ENCODE measurements around the gene ZNF764. TPM values are rescaled to one million over a fixed set of nuclear protein-coding genes. Genes with fewer than 3 reads are reported as not detected.
"Not testable (repeated sequence)": the region's sequence is repeated elsewhere in the genome, so short reads cannot be mapped to it uniquely, and the experiment has no call there.

ZNF764 gene
- total RNA-seq, result 11.4 TPM
- long read RNA-seq, transcript ZNF764-203 (2 exons, 949 nt), result major isoform, 5 of 9 reads
- long read RNA-seq, partial matches to known transcripts, result 1 of 9 reads
- long read RNA-seq, other reads (novel, unspliced or antisense), result 1 of 9 reads

- intact Hi-C loops (cut with DNase I), result loop anchor here (1.0 to 2.0 kb wide), 3 partner anchors 13 to 71 kb away; partner anchors contain the start of gene ZNF688
- peak; percentile 100 for DNase-seq (ENCODE audit: low spot score)
Measured at GRCh38 chr16:30557957-30558788, at the start of gene ZNF764. ZNF764 (minus strand) TSS chr16:30558374; CDS start chr16:30558182, 192 bp downstream.

- intact Hi-C loops (cut with DNase I), result no loop called here
- no peak for DNase-seq (ENCODE audit: low spot score)
Measured at GRCh38 chr16:30606004-30606403, 47.8 kb upstream of the ZNF764 start.

- intact Hi-C loops (cut with DNase I), result no loop called here
- DNase-seq (ENCODE audit: low spot score), result no peak
Measured at GRCh38 chr16:30605158-30605557, 47.0 kb upstream of the ZNF764 start.

GRCh38 chr16:30604316-30604947, 46.3 kb upstream of the ZNF764 start:
- intact Hi-C loops (cut with DNase I), result no loop called here
- DNase-seq (ENCODE audit: low spot score), result no peak

- no peak for DNase-seq (ENCODE audit: low spot score)
- intact Hi-C loops (cut with DNase I), result no loop called here
Measured at GRCh38 chr16:30603945-30604315, 45.8 kb upstream of the ZNF764 start.

GRCh38 chr16:30602616-30603277, 44.6 kb upstream of the ZNF764 start:
- intact Hi-C loops (cut with DNase I), result no loop called here

GRCh38 chr16:30601966-30602365, 43.8 kb upstream of the ZNF764 start:
- no peak for DNase-seq (ENCODE audit: low spot score)
- intact Hi-C loops (cut with DNase I), result no loop called here

More at GRCh38 chr16:30602616-30603277, 44.6 kb upstream of the ZNF764 start:
- no peak for DNase-seq (ENCODE audit: low spot score)

GRCh38 chr16:30600929-30601328, 42.8 kb upstream of the ZNF764 start:
- intact Hi-C loops (cut with DNase I), result no loop called here
- no peak for DNase-seq (ENCODE audit: low spot score)

GRCh38 chr16:30600215-30600614, 42.0 kb upstream of the ZNF764 start:
- intact Hi-C loops (cut with DNase I), result no loop called here
- no peak for DNase-seq (ENCODE audit: low spot score)

- intact Hi-C loops (cut with DNase I), result no loop called here
- no peak for DNase-seq (ENCODE audit: low spot score)
Measured at GRCh38 chr16:30592871-30593270, 34.7 kb upstream of the ZNF764 start.

GRCh38 chr16:30590869-30591268, 32.7 kb upstream of the ZNF764 start:
- intact Hi-C loops (cut with DNase I); DNase-seq (ENCODE audit: low spot score): not testable (repeated sequence)

- DNase-seq (ENCODE audit: low spot score); intact Hi-C loops (cut with DNase I): not testable (repeated sequence)
Measured at GRCh38 chr16:30589582-30589981, 31.4 kb upstream of the ZNF764 start.

- intact Hi-C loops (cut with DNase I), result no loop called here
- DNase-seq (ENCODE audit: low spot score), result no peak
Measured at GRCh38 chr16:30588651-30589050, 30.5 kb upstream of the ZNF764 start.

GRCh38 chr16:30585400-30586191, 27.4 kb upstream of the ZNF764 start, which contains the start of gene ZNF785:
ZNF785 (minus strand) TSS chr16:30585697; CDS start chr16:30585611, 86 bp downstream.
- intact Hi-C loops (cut with DNase I), result loop anchor here (1.0 to 2.0 kb wide), 3 partner anchors 13 to 51 kb away; partner anchors contain the start of gene ZNF747
- DNase-seq (ENCODE audit: low spot score), result peak; percentile 98

GRCh38 chr16:30585022-30585399, 26.8 kb upstream of the ZNF764 start:
- intact Hi-C loops (cut with DNase I), result loop anchor here (1.0 to 2.0 kb wide), 3 partner anchors 13 to 50 kb away; partner anchors contain the start of gene ZNF747
- DNase-seq (ENCODE audit: low spot score), result no peak

GRCh38 chr16:30582611-30583340, 24.6 kb upstream of the ZNF764 start:
- DNase-seq (ENCODE audit: low spot score), result no peak

GRCh38 chr16:30581457-30581856, 23.3 kb upstream of the ZNF764 start:
- intact Hi-C loops (cut with DNase I), result no loop called here
- DNase-seq (ENCODE audit: low spot score), result no peak

More at GRCh38 chr16:30582611-30583340, 24.6 kb upstream of the ZNF764 start:
- intact Hi-C loops (cut with DNase I), result no loop called here

- intact Hi-C loops (cut with DNase I), result loop anchor here (5.0 kb wide), 1 partner anchor 58 kb away; no protein-coding TSS in a partner anchor
- no peak for DNase-seq (ENCODE audit: low spot score)
Measured at GRCh38 chr16:30574678-30575077, 16.5 kb upstream of the ZNF764 start.

All from cardiac septum (tissue), 1 donor.